ENCODE measurements around the gene KEL. TPM values are rescaled to one million over a fixed set of nuclear protein-coding genes. Genes with fewer than 3 reads are reported as not detected.

KEL gene
- total RNA-seq, 1 experiment from 2014 or later = 0.69 TPM

Other genes starting within 250 kb of the KEL start
- gene PRSS1, start 212.9 kb downstream of the KEL start, total RNA-seq (2014; rRNA removed; shearing (Covaris generic)) = not detected in 2 replicates
- not detected in 2 replicates for gene PRSS2, start 191.4 kb downstream of the KEL start, total RNA-seq (2014; rRNA removed; shearing (Covaris generic))
- 0.10 and 0.14 TPM in 2 replicates for gene EPHB6, start 107.3 kb downstream of the KEL start, total RNA-seq (2014; rRNA removed; shearing (Covaris generic))
- not detected in 2 replicates for gene TRPV6, start 76.6 kb downstream of the KEL start, total RNA-seq (2014; rRNA removed; shearing (Covaris generic))
- gene TRPV5, start 28.6 kb downstream of the KEL start, total RNA-seq (2014; rRNA removed; shearing (Covaris generic)) = not detected in 2 replicates
- gene LLCFC1, start 22.9 kb downstream of the KEL start, total RNA-seq (2014; rRNA removed; shearing (Covaris generic)) = not detected in 2 replicates
- not detected in 2 replicates for gene OR9A2, start 64.8 kb upstream of the KEL start, total RNA-seq (2014; rRNA removed; shearing (Covaris generic))
- not detected in 2 replicates for gene OR6V1, start 90.0 kb upstream of the KEL start, total RNA-seq (2014; rRNA removed; shearing (Covaris generic))
- not detected in 2 replicates for gene PIP, start 169.7 kb upstream of the KEL start, total RNA-seq (2014; rRNA removed; shearing (Covaris generic))
- not detected in 2 replicates for gene TAS2R39, start 221.1 kb upstream of the KEL start, total RNA-seq (2014; rRNA removed; shearing (Covaris generic))

Measured in SJCRH30 (cell line).